HG03025 (cell line): ENCODE results near the gene HABP2.

Experiments
- ATAC-seq: cut with Tn5 transposase; IDR thresholded peaks from one replicate; pipeline ENCODE4 v1.9.1; 2021; ENCODE audit warnings: mild to moderate bottlenecking, moderate library complexity; ENCODE audit not compliant: unreplicated experiment, low FRiP score

The HABP2 gene

GRCh38 chr10:113524539-113525490, 28.0 kb upstream of the HABP2 start:
- ATAC-seq = no peak

- no peak for ATAC-seq
Observed at GRCh38 chr10:113525713-113526112, 27.1 kb upstream of the HABP2 start.

- no peak for ATAC-seq
Observed at GRCh38 chr10:113527211-113527906, 25.5 kb upstream of the HABP2 start.

GRCh38 chr10:113528876-113529275, 24.0 kb upstream of the HABP2 start:
- no peak for ATAC-seq

GRCh38 chr10:113529575-113529974, 23.3 kb upstream of the HABP2 start:
- no peak for ATAC-seq

- ATAC-seq = no peak
Observed at GRCh38 chr10:113530476-113530875, 22.4 kb upstream of the HABP2 start.

GRCh38 chr10:113532724-113533123, 20.1 kb upstream of the HABP2 start:
- ATAC-seq = no peak

GRCh38 chr10:113533801-113534200, 19.1 kb upstream of the HABP2 start:
- no peak for ATAC-seq

GRCh38 chr10:113534423-113534822, 18.4 kb upstream of the HABP2 start:
- no peak for ATAC-seq

GRCh38 chr10:113537672-113538071, 15.2 kb upstream of the HABP2 start:
- no peak for ATAC-seq

GRCh38 chr10:113538151-113538550, 14.7 kb upstream of the HABP2 start:
- ATAC-seq = no peak

- no peak for ATAC-seq
Observed at GRCh38 chr10:113539789-113540188, 13.1 kb upstream of the HABP2 start.

- ATAC-seq = no peak
Observed at GRCh38 chr10:113540845-113541548, 11.9 kb upstream of the HABP2 start.

GRCh38 chr10:113541549-113541927, 11.3 kb upstream of the HABP2 start:
- no peak for ATAC-seq

- ATAC-seq = no peak
Observed at GRCh38 chr10:113543107-113543955, 9.5 kb upstream of the HABP2 start.

- ATAC-seq = no peak
Observed at GRCh38 chr10:113544392-113544791, 8.5 kb upstream of the HABP2 start.

GRCh38 chr10:113547426-113547825, 5.4 kb upstream of the HABP2 start:
- ATAC-seq = no peak

- no peak for ATAC-seq
Observed at GRCh38 chr10:113549856-113550255, 3.0 kb upstream of the HABP2 start.

- ATAC-seq = no peak
Observed at GRCh38 chr10:113550365-113550764, 2.5 kb upstream of the HABP2 start.

GRCh38 chr10:113552014-113552413, 839 bp upstream of the HABP2 start:
- no peak for ATAC-seq
